ENCODE results near the gene PCNT. TPM values are rescaled to one million over a fixed set of nuclear protein-coding genes. Genes with fewer than 3 reads are reported as not detected.

The PCNT gene
- total RNA-seq, 1 experiment from 2014 or later, result 41.0 TPM

DNA sequence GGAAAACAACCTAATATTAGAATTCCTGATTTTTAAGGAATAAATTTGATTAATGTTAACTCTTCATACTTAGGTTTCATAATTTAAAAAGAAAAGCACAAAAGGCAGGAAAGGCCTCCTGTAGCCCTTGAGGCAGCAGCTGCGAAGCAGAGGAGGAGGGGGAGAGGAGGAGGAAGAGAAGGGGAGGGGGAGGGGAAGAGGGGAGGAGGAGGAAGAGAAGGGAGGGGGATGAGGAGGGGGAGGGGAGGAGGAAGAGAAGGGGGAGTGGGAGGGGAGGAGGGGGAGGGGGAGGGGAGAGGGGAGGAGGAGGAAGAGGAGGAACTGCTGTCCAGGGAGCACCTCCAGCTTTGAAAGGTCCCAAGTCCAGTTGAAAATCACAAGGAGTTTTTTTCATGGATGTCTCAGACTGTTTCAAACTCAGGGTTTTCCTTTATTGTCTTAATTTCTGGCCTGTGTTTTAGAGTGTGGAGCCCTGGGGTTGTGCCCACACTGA is 99.6 kb downstream of the PCNT start:
- peaks cover 11% of the 10 kb centered on the region; the same call in 1 of the 2 replicates for H3K36me3 Mint-ChIP-seq
- ChIA-PET CTCF (interaction anchor here (0.8 to 1.6 kb wide), 5 partner anchors 12 to 198 kb away, joined by 3 to 4 read pairs (median 4); a partner anchor contains a TSS), POLR2A (no interaction called here)
- H3K9me3 Mint-ChIP-seq, result no peaks in the 10 kb centered on the region
- H3K27me3 Mint-ChIP-seq (ENCODE audit: low read depth), result no peaks in the 10 kb centered on the region; the same call in 1 of the 2 replicates
- no peak overlapping the region for H3K4me3 Mint-ChIP-seq
- peak overlapping the region; percentile 84; the same call in 1 of the 2 replicates for H3K27ac Mint-ChIP-seq
- TF ChIP-seq ZNF263 (CRISPR knock-in tag; IDR thresholded peaks at IDR 0.05; ENCODE audit: low read depth), result 0 out of 2 replicates have a peak, but pooled peaks have one; percentile 15
- TF ChIP-seq IRF1 (CRISPR knock-in tag; IDR thresholded peaks at IDR 0.05), result no peak
- no peak for ATAC-seq
- DNase-seq (ENCODE audit: low spot score), result no peak
- H3K4me1 Mint-ChIP-seq, result peaks cover 39% of the 10 kb centered on the region

- H3K4me3 Mint-ChIP-seq, result no peak overlapping the region
- no peaks in the 10 kb centered on the region; the same call in 1 of the 2 replicates for H3K27me3 Mint-ChIP-seq (ENCODE audit: low read depth)
- peak; percentile 68 for ATAC-seq
- peak overlapping the region; percentile 84; the same call in 1 of the 2 replicates for H3K27ac Mint-ChIP-seq
- H3K36me3 Mint-ChIP-seq, result peaks cover 7% of the 10 kb centered on the region; the same call in 1 of the 2 replicates
- ChIA-PET POLR2A (no interaction called here), CTCF (interaction anchor here (1.1 to 1.6 kb wide), 3 partner anchors 12 to 197 kb away, joined by 3 to 4 read pairs (median 4); a partner anchor contains a TSS)
- DNase-seq (ENCODE audit: low spot score), result no peak
- peak; percentile 84; the same call in 1 of the 2 replicates for TF ChIP-seq ZNF416 (CRISPR knock-in tag; IDR thresholded peaks at IDR 0.05)
- no peak for TF ChIP-seq MLX (CRISPR knock-in tag; IDR thresholded peaks at IDR 0.05)
- peaks cover 39% of the 10 kb centered on the region for H3K4me1 Mint-ChIP-seq
- H3K9me3 Mint-ChIP-seq, result no peaks in the 10 kb centered on the region
Observed at GRCh38 chr21:46424039-46424591, 100.2 kb downstream of the PCNT start.

GRCh38 chr21:46424621-46425020 is 100.7 kb downstream of the PCNT start:
- TF ChIP-seq PRRX2 (CRISPR knock-in tag; IDR thresholded peaks at IDR 0.05) (no peak), TCF7 (CRISPR knock-in tag; IDR thresholded peaks at IDR 0.05; ENCODE audit: low read depth) (no peak)
- H3K36me3 Mint-ChIP-seq, result peaks cover 4% of the 10 kb centered on the region
- H3K4me1 Mint-ChIP-seq, result peaks cover 39% of the 10 kb centered on the region
- no peaks in the 10 kb centered on the region; the same call in 1 of the 2 replicates for H3K27me3 Mint-ChIP-seq (ENCODE audit: low read depth)
- DNase-seq (ENCODE audit: low spot score) (no peak), ATAC-seq (no peak)
- no peak overlapping the region for H3K4me3 Mint-ChIP-seq
- H3K27ac Mint-ChIP-seq, result peak overlapping the region; percentile 98
- H3K9me3 Mint-ChIP-seq, result no peaks in the 10 kb centered on the region
- ChIA-PET POLR2A (no interaction called here), CTCF (interaction anchor here (1.4 to 1.6 kb wide), 2 partner anchors 13 to 197 kb away, joined by 3 to 4 read pairs; no protein-coding TSS in a partner anchor)

GRCh38 chr21:46425041-46425440 is 101.1 kb downstream of the PCNT start:
- TF ChIP-seq SMAD3 (CRISPR knock-in tag; IDR thresholded peaks at IDR 0.05; ENCODE audit: borderline replicate concordance) (no peak), PRRX2 (CRISPR knock-in tag; IDR thresholded peaks at IDR 0.05) (no peak), NR1H2 (CRISPR knock-in tag; IDR thresholded peaks at IDR 0.05) (no peak), TCF7 (CRISPR knock-in tag; IDR thresholded peaks at IDR 0.05; ENCODE audit: low read depth) (no peak), FOXP4 (CRISPR knock-in tag; IDR thresholded peaks at IDR 0.05) (no peak), CDX4 (CRISPR knock-in tag; IDR thresholded peaks at IDR 0.05; ENCODE audit: borderline replicate concordance) (no peak), CBFB (CRISPR knock-in tag; IDR thresholded peaks at IDR 0.05; ENCODE audit: low read depth) (no peak), SP1 (CRISPR knock-in tag; conservative IDR thresholded peaks at IDR 0.05) (no peak), USF2 (CRISPR knock-in tag; IDR thresholded peaks at IDR 0.05) (no peak), RELA (CRISPR knock-in tag; IDR thresholded peaks at IDR 0.05; ENCODE audit: borderline replicate concordance) (no peak)
- TF ChIP-seq, protein P1, sequence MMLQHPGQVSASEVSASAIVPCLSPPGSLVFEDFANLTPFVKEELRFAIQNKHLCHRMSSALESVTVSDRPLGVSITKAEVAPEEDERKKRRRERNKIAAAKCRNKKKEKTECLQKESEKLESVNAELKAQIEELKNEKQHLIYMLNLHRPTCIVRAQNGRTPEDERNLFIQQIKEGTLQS (CRISPR knock-in tag; conservative IDR thresholded peaks at IDR 0.05), result no peak
- peak overlapping the region; percentile 98 for H3K27ac Mint-ChIP-seq
- ChIA-PET CTCF (no interaction called here), POLR2A (no interaction called here)
- peaks cover 8% of the 10 kb centered on the region for H3K36me3 Mint-ChIP-seq
- H3K9me3 Mint-ChIP-seq, result no peaks in the 10 kb centered on the region
- H3K27me3 Mint-ChIP-seq (ENCODE audit: low read depth), result no peaks in the 10 kb centered on the region; the same call in 1 of the 2 replicates
- DNase-seq (ENCODE audit: low spot score) (no peak), ATAC-seq (no peak)
- H3K4me1 Mint-ChIP-seq, result peaks cover 39% of the 10 kb centered on the region
- no peak overlapping the region for H3K4me3 Mint-ChIP-seq
